Left cardiac atrium (tissue), 4 donors: ENCODE data around the gene TENM3. TPM values are rescaled to one million over a fixed set of nuclear protein-coding genes. Genes with fewer than 3 reads are reported as not detected.

Experiments
- ATAC-seq, 2 donors: fragments of 200-7000 bp; cut with Tn5 transposase; one replicate each; pipeline ENCODE4 v1.9.1; 2020; ENCODE audit warnings: mild to moderate bottlenecking in 2 of 2, moderate library complexity in 2 of 2
- DNase-seq: peaks from one replicate; pipeline ENCODE4 v3.0.0-alpha.2; 2020
- intact Hi-C, 2 donors: fragments of 100-400 bp; cut with DNase I; formaldehyde crosslinking; loops; one replicate each; pipeline versions ENCODE4 v1.14.1 to v1.15.1; 2022 to 2023
- total RNA-seq, 2 donors: library from RNA; stranded (reverse); fragmentation: NEBNext Ultra II Directional; extraction: Animal tissue kit (Norgen Biotek cat#: 25700); gene quantifications; one replicate each; pipeline ENCODE4 v1.2.1, GENCODE V29; 2021
- donor health status: DM: no; HTN: yes; CAD: no.
- donor health status: DM: no; HTN: yes; CAD: no; lungs with severe emphysema.
- donor health status: DM: yes; HTN: yes; CAD: no.
- donor health status: Dilated cardiomyopathy.

TENM3 gene
- total RNA-seq, 2 donors from 2014 or later = 6.6 to 9.2 TPM

DNA sequence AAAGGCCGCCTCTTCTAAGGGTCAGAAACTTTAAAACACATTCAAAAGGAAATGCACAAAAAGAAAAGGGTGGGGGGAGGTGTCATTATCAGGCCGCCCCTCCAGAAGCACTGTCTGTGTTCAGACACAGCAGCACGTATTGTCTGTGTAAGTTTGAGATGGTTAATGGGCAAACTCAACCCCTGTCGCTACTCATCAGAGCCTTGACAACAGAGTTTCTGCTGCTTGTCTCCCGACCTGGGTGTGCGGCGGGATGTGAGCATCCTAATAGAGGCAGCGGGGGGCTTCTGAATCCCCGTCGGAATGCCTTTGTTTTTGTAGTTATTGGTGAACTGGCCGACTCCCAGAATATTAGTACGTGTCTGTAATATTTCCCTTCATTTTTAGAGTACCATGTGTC is 515.1 kb downstream of the TENM3 start:
- intact Hi-C loops = no loop called here
- DNase-seq (no peak), ATAC-seq (no peak)

- intact Hi-C loops = no loop called here
- DNase-seq (no peak), ATAC-seq (no peak)
Observed at GRCh38 chr4:182760551-182761043, 517.4 kb downstream of the TENM3 start.

DNA sequence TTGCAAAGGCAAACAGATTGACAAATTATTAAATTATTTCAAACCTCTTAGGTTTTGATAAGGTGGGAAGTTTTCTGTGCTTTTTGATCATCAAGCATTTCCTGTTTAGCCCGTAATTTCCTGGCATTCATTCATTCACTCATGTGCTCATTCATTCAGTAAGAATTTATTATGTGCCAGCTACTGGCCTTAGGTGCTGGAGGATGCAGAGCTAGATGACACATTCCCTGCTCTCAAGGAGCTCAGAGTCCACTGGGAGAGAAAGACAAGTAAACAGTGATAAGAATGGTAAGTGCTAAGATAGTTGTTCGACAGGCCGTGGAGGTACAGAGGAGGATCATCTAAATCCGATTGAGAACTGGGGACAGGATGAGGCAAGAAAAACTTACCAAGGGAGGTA is 520.9 kb downstream of the TENM3 start:
- DNase-seq (no peak), ATAC-seq (peak in 1 of 2 donors; percentile 23)
- intact Hi-C loops = no loop called here

GRCh38 chr4:182764642-182765041 is 521.4 kb downstream of the TENM3 start:
- DNase-seq (no peak), ATAC-seq (no peak)
- intact Hi-C loops = no loop called here

GRCh38 chr4:182765987-182766856 is 523.0 kb downstream of the TENM3 start:
- DNase-seq (no peak), ATAC-seq (no peak)
- intact Hi-C loops = no loop called here

GRCh38 chr4:182766857-182767250 is 523.7 kb downstream of the TENM3 start:
- DNase-seq = no peak
- no peak for ATAC-seq
- intact Hi-C loops = no loop called here

DNA sequence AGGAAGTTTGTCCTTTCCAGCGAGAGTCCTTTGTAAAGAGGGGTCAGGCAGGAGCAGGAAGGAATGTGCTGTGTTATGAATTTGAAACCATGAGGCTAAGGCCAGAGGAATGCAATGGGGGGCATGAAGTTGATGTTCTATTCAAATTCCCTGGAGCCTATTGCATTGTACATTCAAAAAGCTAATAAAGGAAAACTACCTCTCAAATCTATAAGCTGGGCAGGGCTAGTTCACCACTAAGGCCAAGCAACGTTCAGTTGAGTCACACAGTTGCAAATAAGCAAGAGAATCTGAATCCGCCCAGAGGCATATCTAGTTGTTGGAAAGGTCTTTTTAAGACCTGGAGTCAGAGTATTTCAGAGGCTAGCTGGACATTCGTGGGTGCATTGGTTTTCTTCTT is 525.6 kb downstream of the TENM3 start:
- no peak for DNase-seq
- no peak for ATAC-seq
- intact Hi-C loops = no loop called here

- ATAC-seq = no peak
- intact Hi-C loops = no loop called here
Observed at GRCh38 chr4:182770259-182770995, 527.2 kb downstream of the TENM3 start.

GRCh38 chr4:182770996-182771514 is 527.9 kb downstream of the TENM3 start:
- intact Hi-C loops = no loop called here
- DNase-seq (no peak), ATAC-seq (no peak)

More at GRCh38 chr4:182770259-182770995, 527.2 kb downstream of the TENM3 start:
- DNase-seq = no peak

- no peak for ATAC-seq
- intact Hi-C loops = no loop called here
- no peak for DNase-seq
Observed at GRCh38 chr4:182775075-182775474, 531.9 kb downstream of the TENM3 start.

DNA sequence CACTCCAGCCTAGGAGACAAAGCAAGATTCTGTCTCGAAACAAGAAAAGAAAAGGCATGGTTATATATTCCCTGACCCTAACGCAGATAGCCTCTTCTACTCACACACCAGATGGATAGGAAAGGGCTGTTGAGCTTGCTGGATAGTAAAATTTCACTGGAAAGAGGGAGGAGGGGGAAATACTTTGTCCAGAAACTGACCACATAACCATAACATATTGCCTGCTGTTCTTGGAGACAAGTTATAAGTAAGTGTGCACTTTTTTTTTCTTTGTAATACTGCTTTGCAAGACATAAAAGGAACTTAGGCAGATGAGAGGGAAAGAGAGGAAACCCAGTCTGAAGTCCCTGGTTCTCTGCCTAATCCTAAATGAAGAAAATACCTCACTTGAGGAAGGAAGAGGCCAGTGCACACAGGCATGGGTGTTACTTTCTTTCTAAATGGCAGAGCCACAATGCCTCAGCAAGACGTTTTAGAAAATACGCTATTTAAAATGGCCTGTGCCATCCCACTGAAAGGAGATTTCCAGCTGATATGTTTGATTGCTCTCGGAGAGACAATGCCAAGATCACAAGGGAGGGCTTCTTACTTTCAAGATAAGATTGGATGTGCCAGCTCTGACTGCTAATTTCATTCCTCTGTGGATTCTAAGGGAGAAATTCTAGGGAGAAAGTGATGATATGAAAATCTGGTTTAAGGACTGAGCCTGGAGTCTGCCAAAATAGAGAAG is 533.3 kb downstream of the TENM3 start:
- DNase-seq (no peak), ATAC-seq (no peak)
- intact Hi-C loops = no loop called here

- intact Hi-C loops = no loop called here
Observed at GRCh38 chr4:182778222-182778982, 535.2 kb downstream of the TENM3 start.

GRCh38 chr4:182786991-182787390 is 543.8 kb downstream of the TENM3 start:
- ATAC-seq (no peak), DNase-seq (no peak)
- intact Hi-C loops = no loop called here

More at GRCh38 chr4:182778222-182778982, 535.2 kb downstream of the TENM3 start:
- ATAC-seq = no peak
- no peak for DNase-seq

DNA sequence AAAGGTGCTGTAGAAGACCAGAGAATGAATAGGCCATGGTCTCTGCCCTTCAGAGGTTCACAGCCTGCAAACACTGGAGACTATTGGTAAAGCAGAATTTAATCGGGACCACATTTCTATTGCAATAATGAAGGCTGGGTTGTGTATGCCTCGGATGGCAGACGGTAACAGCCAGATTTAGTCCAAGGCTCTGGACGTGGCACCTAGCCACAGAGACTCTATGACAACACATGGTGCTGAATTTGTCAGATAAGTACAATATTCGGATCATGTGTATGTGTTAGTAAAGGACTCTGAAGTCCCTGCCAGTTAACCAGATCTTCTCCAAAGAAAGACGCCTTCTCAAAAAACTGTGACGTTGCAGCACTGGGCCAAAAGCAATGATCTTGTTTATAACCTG is 545.0 kb downstream of the TENM3 start:
- intact Hi-C loops = no loop called here
- DNase-seq (no peak), ATAC-seq (no peak)

DNA sequence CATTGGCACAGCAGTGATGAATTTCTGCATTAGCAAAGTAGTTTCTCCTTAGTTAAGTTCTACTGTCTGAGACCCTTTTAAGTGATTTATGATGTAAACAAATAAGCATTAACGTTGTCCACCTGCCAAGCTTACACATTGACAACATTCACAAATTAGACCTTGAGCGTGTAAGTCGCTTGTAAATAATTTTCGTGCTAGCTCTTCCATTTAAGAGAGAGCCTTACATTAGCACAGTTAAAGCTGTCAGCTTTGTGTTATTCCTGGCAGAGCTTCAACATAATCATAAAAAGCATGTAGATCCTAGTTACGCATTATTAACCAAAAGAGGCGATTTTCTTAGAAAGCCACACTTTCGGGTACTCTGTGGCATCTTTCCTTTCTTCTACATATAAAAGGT is 546.3 kb downstream of the TENM3 start:
- DNase-seq (no peak), ATAC-seq (no peak)
- intact Hi-C loops = no loop called here

DNA sequence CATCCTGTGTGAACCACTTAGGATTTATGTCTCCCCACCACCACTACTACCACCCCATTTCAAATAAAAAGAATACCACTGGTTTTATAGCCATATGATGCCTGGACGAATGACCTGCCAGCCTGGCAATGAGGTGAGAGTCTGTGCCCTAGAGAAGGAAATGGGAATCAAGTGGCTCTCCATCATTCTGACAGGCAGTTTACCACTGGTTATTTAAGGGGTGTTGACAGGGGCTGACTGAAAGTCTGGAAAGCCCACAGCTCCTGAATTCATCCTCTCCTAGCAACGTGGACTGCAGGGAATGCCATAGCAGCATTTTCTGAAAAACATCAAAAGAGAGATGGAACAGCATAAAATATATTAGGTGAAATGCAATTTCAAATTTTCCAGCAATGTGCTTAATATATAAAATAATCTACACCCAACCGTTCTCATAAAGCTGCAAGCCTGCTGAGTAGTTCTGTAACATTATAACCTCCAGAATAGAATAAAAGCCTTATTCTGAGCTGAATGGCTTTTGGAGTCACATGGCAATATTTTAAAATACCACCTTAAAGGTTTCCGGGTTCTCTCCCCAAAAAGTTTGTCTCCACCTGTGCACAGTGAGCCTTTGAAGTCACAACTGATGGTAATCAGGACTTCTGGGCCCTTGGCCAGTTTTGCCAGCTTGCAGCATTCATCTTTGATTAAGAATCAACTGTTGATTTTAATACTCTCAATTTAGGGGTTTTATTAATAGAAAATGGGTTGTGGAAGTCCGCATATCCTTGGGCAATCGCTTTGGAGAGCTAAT is 552.4 kb downstream of the TENM3 start:
- intact Hi-C loops = no loop called here
- no peak for ATAC-seq
- DNase-seq = no peak

DNA sequence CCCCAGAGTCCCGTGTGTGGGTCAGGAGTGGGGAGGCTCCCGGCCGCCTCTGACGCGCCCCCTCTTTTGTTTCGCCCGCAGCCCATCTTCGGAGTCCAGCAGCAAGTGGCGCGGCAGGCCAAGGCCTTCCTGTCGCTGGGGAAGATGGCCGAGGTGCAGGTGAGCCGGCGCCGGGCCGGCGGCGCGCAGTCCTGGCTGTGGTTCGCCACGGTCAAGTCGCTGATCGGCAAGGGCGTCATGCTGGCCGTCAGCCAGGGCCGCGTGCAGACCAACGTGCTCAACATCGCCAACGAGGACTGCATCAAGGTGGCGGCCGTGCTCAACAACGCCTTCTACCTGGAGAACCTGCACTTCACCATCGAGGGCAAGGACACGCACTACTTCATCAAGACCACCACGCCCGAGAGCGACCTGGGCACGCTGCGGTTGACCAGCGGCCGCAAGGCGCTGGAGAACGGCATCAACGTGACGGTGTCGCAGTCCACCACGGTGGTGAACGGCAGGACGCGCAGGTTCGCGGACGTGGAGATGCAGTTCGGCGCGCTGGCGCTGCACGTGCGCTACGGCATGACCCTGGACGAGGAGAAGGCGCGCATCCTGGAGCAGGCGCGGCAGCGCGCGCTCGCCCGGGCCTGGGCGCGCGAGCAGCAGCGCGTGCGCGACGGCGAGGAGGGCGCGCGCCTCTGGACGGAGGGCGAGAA is 556.5 kb downstream of the TENM3 start:
- no peak for ATAC-seq
- intact Hi-C loops = loop anchor here in 1 of 2 donors (10.0 kb wide), 3 partner anchors 465 to 1655 kb away; no protein-coding TSS in a partner anchor
- DNase-seq = no peak
